ENCODE results near the gene PRC1. TPM values are rescaled to one million over a fixed set of nuclear protein-coding genes. Genes with fewer than 3 reads are reported as not detected.
"Not testable (repeated sequence)": the region's sequence is repeated elsewhere in the genome, so short reads cannot be mapped to it uniquely, and the experiment has no call there.

Gene PRC1
- total RNA-seq, 1 experiment from 2014 or later, result 311 TPM

DNA sequence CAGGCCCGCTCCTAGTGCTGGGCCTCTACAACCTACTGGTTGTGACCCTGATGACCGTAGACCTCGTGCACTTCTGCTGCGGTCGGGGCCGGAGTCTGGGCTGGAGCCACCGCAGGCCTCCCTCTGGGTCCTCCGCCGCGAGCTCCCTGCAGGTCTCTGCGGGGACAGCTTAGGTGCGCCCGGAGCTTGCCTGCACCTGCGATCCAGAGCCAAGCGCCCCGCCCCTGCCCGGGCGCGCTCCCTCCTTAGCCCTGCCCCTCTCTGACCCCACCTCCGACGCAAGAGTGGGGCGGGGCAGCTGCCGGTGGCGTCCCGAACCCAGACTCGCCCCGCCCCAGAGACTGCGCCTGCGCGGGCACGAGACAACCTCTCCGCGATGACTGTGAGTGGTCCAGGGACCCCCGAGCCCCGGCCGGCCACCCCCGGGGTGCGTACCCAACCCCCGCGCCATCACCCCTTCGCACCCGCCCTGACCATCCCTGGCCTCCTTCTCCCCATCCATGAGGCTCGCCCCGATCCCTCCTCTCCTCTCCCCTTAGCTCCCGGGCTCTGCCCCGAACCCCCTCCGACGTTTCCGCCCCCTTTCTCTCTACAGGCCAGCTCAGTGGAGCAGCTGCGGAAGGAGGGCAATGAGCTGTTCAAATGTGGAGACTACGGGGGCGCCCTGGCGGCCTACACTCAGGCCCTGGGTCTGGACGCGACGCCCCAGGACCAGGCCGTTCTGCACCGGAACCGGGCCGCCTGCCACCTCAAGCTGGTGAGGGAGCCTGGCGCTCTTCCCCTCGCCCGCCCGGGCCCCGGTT is 59.2 kb downstream of the PRC1 start, which contains the start of gene UNC45A:
Gene UNC45A (plus strand): TSS at position 337 of the 803 bp plus-strand sequence. CDS start 40 bp downstream, at position 377.
- peak; percentile 66 for DNase-seq (ENCODE audit: low spot score)

GRCh38 chr15:90934256-90934948 is 59.9 kb downstream of the PRC1 start:
- DNase-seq (ENCODE audit: low spot score), result peak; percentile 72

GRCh38 chr15:90933301-90933700 is 61.0 kb downstream of the PRC1 start:
- no peak for DNase-seq (ENCODE audit: low spot score)

- DNase-seq (ENCODE audit: low spot score), result no peak
Measured at GRCh38 chr15:90932660-90932991, 61.7 kb downstream of the PRC1 start.

GRCh38 chr15:90931828-90932659 is 62.3 kb downstream of the PRC1 start, which contains the start of gene HDDC3:
TSS of gene HDDC3 (minus strand) at chr15:90932549. CDS start at chr15:90932540, 9 bp downstream.
- peak; percentile 62 for DNase-seq (ENCODE audit: low spot score)

DNA sequence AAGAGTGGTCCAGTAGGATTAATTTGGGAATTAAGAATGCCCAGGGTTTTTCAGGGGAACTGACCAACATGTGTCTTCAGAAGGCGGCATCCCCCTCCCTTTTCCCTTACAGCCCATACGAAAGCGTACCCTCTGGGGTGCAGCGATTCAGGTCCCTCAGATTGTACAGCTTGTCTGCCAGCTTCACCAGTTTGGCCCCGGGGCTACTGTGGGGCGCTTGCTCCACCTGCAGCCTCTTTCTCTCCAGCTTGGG is 62.8 kb downstream of the PRC1 start:
- no peak for DNase-seq (ENCODE audit: low spot score)

GRCh38 chr15:90930861-90931574 is 63.3 kb downstream of the PRC1 start:
- DNase-seq (ENCODE audit: low spot score), result no peak

- DNase-seq (ENCODE audit: low spot score), result no peak
Measured at GRCh38 chr15:90929246-90930019, 64.9 kb downstream of the PRC1 start.

GRCh38 chr15:90928106-90928505 is 66.2 kb downstream of the PRC1 start:
- DNase-seq (ENCODE audit: low spot score), result not testable (repeated sequence)

DNA sequence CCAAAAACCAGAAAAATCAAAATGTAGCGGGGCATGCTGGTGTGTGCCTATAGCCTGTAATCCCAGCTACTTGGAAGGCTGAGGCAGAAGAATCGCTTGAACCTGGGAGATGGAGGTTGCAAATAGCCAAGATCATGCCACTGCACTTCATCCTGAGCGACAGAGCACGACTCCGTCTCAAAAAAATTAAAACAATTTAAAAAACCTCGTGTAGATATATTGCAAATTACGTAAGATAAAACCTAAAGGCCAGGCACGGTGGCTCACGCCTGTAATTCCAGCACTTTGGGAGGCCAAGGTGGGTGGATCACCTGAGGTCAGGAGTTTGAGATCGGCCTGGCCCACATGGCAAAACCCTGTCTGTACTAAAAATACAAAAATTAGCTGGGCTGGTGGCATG is 67.6 kb downstream of the PRC1 start:
- DNase-seq (ENCODE audit: low spot score), result not testable (repeated sequence)

DNA sequence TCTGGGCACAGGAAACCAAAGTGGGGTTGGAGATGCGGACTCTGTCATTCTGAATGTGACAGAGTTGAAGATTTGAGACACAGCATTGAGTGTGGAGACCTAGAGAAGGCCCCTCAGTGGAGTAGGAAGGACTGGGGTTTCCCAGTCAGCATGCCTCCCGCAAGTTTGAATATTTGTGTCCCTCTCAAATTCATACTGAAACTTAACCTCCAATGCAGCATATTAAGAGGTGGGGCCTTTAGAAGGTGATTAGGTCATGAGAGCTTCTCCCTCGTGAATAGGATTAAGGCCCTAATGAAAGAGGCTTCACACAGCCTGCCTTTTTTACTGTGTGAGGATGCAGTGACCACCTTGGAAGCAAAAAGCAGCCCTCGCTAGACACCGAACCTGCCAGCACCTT is 70.0 kb downstream of the PRC1 start:
- no peak for DNase-seq (ENCODE audit: low spot score)

DNA sequence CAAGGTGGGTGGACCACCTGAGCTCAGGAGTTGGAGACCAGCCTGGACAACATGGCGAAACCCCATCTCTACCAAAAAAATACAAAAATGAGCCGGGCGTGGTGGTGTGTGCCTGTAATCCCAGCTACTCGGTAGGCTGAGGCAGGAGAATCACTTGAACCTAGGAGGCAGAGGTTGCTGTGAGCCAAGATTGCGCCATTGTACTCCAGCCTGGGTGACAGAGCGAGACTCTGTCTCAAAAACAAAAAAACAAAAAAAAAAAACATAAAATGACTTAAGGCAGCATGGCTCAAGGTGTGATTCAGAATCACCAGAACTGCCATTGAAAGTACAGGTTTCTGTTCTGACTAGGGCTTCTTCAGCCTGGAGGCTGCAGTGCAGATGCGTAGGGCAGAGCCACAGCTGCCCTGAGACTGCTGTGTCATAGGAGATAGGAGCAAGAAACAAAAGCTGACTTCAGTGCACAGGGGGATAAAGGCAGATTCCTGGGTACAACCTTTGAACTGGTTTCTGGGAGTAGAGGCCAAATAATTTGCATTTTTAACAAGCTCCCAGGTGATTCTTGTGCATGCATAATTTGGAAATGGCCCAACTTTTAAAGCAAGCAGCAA is 71.5 kb downstream of the PRC1 start:
- not testable (repeated sequence) for DNase-seq (ENCODE audit: low spot score)

GRCh38 chr15:90921887-90922286 is 72.4 kb downstream of the PRC1 start:
- no peak for DNase-seq (ENCODE audit: low spot score)

DNA sequence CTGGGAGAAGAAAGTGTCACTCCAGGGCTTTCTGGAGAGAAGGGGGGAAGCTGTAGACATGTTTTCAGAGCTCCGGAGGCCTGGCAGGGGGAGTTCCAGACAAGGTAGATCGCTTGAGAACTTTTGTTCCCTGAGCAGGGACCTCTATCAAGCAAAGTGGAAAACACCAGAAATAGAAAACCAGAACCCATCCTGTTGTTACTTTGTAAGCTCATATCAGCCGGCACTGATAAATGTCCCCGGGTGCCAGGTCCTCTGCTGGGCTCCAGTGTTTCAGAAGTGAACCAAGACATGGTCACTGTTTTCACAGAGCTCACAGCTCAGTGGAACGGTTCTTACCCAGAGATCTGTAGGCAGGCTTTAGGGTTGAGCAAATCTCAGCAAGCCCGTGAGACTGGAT is 75.5 kb downstream of the PRC1 start:
- DNase-seq (ENCODE audit: low spot score), result no peak

DNA sequence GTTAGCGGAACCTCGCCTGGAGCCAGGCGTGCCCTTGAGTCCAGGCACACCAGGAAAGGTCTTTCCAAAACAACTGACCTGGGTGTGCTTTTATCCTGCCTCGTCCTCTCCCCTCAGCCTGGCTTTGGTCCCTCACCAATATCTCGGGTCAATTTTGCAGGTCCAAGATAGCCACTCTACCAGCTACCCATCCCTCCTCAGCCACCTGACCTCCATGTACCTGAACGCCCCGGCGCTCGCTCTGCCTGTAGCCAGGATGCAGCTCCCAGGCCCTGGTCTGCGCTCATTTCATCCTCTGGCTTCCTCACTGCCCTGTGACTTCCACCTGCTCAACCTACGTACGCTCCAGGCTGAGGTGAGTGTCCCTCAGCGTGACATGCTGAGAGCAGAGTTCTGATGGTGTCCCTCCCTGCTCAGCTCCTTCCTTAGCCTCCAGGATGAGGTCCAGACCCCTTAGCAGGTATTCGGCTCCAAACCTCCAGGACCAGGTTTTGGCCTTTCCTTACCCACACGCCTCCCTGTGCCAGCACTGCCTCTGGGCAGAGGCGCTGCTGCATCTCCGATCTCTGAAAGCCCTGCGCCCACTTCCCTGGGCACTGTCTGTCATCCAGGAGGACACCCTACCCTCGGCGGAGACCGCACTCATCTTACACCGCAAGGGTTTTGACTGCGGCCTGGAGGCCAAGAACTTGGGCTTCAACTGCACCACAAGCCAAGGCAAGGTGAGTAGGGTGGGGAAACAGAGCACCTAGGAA is 76.1 kb downstream of the PRC1 start:
- DNase-seq (ENCODE audit: low spot score), result no peak

DNA sequence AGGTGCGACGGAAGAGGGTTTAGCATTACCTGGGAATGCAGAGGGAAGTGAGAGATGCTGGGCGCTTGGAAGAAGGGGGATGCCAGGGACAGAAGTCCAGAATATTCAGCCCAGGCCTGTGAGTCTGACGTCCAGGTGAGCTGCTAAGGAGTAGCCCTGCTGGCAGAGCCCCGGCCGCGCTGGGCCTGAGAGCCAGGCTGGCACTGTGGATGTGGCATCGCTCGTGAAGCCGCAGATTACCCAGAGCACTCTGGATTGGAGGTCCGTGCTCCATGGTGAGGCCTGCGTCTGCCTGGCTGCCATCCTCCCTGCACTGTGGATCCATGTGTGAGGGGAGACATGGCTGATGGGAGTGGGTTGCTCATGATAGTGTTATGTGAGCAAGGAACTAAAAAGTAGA is 76.8 kb downstream of the PRC1 start:
- no peak for DNase-seq (ENCODE audit: low spot score)

DNA sequence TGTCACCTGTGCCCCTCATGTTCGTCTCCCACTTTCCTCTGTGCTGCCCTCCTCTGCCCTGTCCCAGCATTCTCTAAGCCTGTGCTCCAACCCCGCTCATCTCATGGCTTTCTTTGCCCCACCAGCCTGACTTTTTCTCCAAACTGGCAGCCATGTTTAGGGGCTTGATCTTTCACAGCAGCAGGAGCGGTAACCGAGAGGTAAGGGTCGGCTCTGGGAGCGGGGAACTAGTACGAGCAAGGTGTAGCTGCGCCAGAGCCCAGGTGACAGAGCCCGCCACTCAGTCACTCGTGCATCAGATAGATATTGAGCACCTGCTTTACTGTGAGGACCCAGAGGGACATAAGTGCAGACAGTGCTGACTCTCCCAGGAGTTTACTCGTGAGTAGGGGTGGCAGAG is 77.9 kb downstream of the PRC1 start:
- DNase-seq (ENCODE audit: low spot score), result no peak
